Muscle layer of duodenum (tissue), 2 donors: ENCODE measurements around the gene SMDT1.
"Not testable (repeated sequence)": the region's sequence is repeated elsewhere in the genome, so short reads cannot be mapped to it uniquely, and the experiment has no call there.

Source experiments
- H3K27ac ChIP-seq: one replicate; pipeline ENCODE4 v1.7.0; 2013; ENCODE audit warnings: mild to moderate bottlenecking, low read length
- H3K27me3 ChIP-seq: one replicate; pipeline ENCODE4 v1.7.0; 2013; ENCODE audit warnings: low read depth, mild to moderate bottlenecking, control low read depth, low read length
- H3K36me3 ChIP-seq, 2 donors: one replicate each; pipeline ENCODE4 v1.7.0; 2013; ENCODE audit warnings: low read length in 2 of 2, control low read depth in 1 of 2, mild to moderate bottlenecking in 1 of 2; ENCODE audit not compliant: insufficient read depth in 2 of 2, control insufficient read depth in 1 of 2
- H3K4me1 ChIP-seq, 2 donors: one replicate each; pipeline ENCODE4 v1.7.0; 2013; ENCODE audit warnings: low read length in 2 of 2, mild to moderate bottlenecking in 2 of 2, control low read depth in 1 of 2, moderate library complexity in 1 of 2; ENCODE audit not compliant: insufficient read depth in 2 of 2, control insufficient read depth in 1 of 2
- H3K4me3 ChIP-seq, 2 donors: one replicate each; pipeline ENCODE4 v1.7.0; 2013; ENCODE audit warnings: low read length in 2 of 2, low read depth in 1 of 2, mild to moderate bottlenecking in 1 of 2
- H3K9me3 ChIP-seq, 2 donors: one replicate each; pipeline ENCODE4 v1.7.0; 2013; ENCODE audit warnings: low read length in 2 of 2, control low read depth in 1 of 2, mild to moderate bottlenecking in 1 of 2; ENCODE audit not compliant: control insufficient read depth in 1 of 2
- donor health status: healthy.

Gene SMDT1

GRCh38 chr22:42062506-42063170, 16.9 kb upstream of the SMDT1 start:
- Histone ChIP-seq H3K4me3 (no peak overlapping the region), H3K4me1 (no peaks in the 10 kb centered on the region), H3K27ac (no peak overlapping the region), H3K27me3 (no peaks in the 10 kb centered on the region), H3K9me3 (no peaks in the 10 kb centered on the region), H3K36me3 (peaks cover 57 to 80% of the 10 kb centered on the region in 2 donors)

DNA sequence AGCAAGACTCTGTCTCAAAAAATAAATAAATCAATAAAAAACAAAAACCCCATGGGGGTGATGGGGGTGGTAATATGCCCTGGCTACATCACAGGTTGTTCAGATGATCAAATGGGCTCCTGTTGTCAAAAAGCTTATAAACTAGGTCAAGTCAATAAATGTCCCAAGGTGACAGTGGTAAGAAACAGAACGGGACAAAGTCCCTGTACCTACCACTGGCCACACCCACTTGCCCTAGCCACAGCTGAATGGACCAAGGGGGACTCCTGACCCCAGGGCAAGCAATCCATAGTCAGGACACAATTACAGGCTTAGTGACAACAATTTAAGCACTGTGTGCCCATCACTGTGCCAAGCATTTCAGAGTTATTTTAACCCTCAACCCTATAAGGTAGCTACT, 14.9 kb upstream of the SMDT1 start:
- H3K27ac ChIP-seq: no peak overlapping the region
- H3K4me3 ChIP-seq: no peak overlapping the region
- H3K9me3 ChIP-seq: no peaks in the 10 kb centered on the region
- H3K27me3 ChIP-seq: no peaks in the 10 kb centered on the region
- peaks cover under 1 to 1% of the 10 kb centered on the region in 2 donors for H3K4me1 ChIP-seq
- peaks cover 47 to 74% of the 10 kb centered on the region in 2 donors for H3K36me3 ChIP-seq

DNA sequence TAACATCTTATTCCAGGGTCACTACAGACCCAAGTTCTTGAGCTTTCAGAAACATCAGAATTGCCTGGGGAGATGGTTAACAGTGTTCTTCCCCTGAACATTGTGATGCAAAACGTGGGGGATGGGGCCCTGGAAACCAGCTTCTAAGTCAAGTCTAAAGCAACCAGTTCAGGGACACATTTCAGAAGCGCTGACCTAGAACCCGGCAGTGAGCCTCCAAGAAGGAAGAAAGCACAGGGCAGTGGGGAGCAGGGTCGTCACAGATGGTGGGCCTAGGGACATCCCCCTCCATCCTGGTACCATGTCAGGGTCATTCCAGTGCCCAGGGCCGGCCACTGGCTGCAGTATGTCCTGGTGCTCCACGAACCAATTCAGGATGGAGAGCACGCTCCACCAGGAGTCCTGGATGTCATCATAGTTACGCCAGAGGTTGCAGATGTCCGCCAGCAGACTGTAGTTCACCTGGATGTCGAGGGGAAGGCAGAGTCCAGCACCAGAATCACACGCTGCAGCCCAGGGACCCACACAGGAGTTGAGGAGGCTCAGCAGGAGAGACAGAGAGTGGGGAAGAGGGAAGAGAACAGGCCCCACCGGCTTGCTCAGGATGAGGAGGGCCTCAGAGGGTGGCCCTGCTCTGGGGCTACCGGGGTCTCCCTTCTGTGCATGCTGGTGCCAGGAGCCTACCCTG, 13.9 kb upstream of the SMDT1 start:
- Histone ChIP-seq H3K9me3 (no peaks in the 10 kb centered on the region), H3K4me3 (no peak overlapping the region), H3K36me3 (peaks cover 39 to 64% of the 10 kb centered on the region in 2 donors), H3K27me3 (no peaks in the 10 kb centered on the region), H3K4me1 (peaks cover 6 to 8% of the 10 kb centered on the region in 2 donors), H3K27ac (no peak overlapping the region)

- Histone ChIP-seq H3K4me3 (no peak overlapping the region), H3K27me3 (no peaks in the 10 kb centered on the region), H3K4me1 (peaks cover 6 to 10% of the 10 kb centered on the region in 2 donors), H3K36me3 (peaks cover 32 to 58% of the 10 kb centered on the region in 2 donors), H3K9me3 (no peaks in the 10 kb centered on the region), H3K27ac (no peak overlapping the region)
Observed at GRCh38 chr22:42066126-42066761, 13.3 kb upstream of the SMDT1 start.

DNA sequence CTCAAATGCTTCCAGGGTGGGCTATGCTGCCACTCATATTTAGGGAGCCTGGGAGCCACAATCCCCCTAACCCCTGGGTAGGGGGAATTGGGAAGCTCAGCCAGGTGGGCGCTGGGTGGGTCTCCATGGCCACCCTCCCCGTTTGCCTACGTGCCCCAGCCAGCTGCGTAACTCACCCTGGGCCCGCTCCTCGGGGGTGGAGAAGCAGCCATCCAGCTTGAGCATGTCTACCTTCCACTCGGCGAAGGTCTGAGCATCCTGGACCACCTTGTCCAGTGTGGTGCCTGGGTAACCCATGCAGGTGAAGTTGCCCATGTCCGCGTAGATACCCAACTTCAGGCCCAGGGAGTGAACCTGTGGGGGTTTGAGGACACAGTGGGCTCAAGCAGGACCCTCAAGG, 12.6 kb upstream of the SMDT1 start:
- H3K27ac ChIP-seq: no peak overlapping the region
- peaks cover 29 to 51% of the 10 kb centered on the region in 2 donors for H3K36me3 ChIP-seq
- H3K4me1 ChIP-seq: peaks cover 6 to 17% of the 10 kb centered on the region in 2 donors
- no peaks in the 10 kb centered on the region for H3K9me3 ChIP-seq
- no peak overlapping the region for H3K4me3 ChIP-seq
- no peaks in the 10 kb centered on the region for H3K27me3 ChIP-seq

DNA sequence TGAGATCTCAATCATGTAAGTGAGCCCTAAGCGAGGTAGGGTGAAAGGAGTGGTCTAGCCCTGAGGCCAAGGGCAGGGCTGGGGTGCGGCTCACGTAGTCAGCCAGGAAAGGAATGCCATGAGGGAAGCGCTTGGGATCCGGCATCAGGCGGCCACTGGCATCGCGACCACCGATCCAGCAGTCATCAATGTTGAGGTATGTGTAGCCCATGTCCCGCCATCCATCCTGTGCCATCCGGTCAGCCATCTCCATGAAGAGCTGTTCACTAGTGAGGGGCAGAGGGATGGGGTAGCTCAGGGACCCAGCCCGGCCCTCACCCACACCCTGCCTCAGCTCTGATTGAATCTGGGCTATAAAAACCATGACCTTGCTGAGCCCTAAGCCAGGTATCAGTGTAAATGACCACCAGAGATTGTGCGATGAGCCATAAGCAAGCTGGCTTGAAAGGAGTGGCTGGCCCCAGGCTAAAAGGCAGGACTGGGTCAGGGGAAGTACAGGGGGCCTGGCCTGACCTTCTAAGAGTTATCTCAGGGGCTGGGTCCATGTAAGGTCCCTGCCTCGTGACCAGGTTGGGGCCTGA, 11.7 kb upstream of the SMDT1 start:
- no peaks in the 10 kb centered on the region for H3K27me3 ChIP-seq
- H3K27ac ChIP-seq: no peak overlapping the region
- peaks cover 6 to 17% of the 10 kb centered on the region in 2 donors for H3K4me1 ChIP-seq
- H3K4me3 ChIP-seq: no peak overlapping the region
- peaks cover 23 to 43% of the 10 kb centered on the region in 2 donors for H3K36me3 ChIP-seq
- no peaks in the 10 kb centered on the region for H3K9me3 ChIP-seq

GRCh38 chr22:42068291-42068690, 11.2 kb upstream of the SMDT1 start:
- H3K27ac ChIP-seq: no peak overlapping the region
- no peaks in the 10 kb centered on the region for H3K9me3 ChIP-seq
- H3K4me3 ChIP-seq: no peak overlapping the region
- H3K36me3 ChIP-seq: peaks cover 20 to 38% of the 10 kb centered on the region in 2 donors
- H3K4me1 ChIP-seq: peaks cover 6 to 17% of the 10 kb centered on the region in 2 donors
- H3K27me3 ChIP-seq: no peaks in the 10 kb centered on the region

DNA sequence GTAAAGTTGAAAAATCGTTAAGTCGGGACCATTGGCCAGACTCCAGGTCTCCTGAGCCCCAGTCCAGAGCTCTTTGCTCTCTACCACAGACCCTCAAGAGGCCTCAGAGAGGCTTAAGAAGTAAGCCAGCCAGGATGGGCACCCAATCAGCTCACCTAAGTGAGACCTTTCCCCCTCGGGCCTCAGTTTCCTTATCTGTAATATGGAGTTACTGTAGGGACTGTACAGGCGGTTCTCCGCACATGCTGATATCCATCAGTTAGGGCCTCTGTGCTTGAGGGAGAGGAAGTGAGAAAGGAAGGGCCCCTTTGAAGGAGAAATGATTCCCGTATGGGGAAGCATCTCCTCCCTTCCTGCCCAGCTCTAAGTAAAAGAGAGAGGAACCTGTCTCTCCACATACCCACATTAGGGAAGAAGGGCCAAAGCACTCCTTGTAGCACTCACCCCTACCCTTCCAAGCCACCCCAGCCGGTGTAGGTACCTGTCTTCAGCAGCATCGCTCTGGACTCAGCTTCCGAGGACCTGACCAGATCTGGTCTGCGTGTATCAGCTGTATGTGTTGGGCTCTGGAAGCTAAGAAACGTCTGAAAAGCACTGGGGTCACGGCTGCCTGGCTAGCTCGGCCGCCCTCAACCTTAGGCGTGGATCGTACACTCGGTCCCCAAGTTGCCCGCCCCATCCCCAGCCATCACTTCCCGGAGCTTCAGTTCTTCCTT, 9.5 kb upstream of the SMDT1 start:
- peaks cover 6 to 17% of the 10 kb centered on the region in 2 donors for H3K4me1 ChIP-seq
- H3K36me3 ChIP-seq: peaks cover 17 to 34% of the 10 kb centered on the region in 2 donors
- no peaks in the 10 kb centered on the region for H3K9me3 ChIP-seq
- H3K4me3 ChIP-seq: peak overlapping the region; percentile 72 to 77
- H3K27ac ChIP-seq: peak overlapping the region; percentile 86
- no peaks in the 10 kb centered on the region for H3K27me3 ChIP-seq

- peak within 1 kb of the TSS; percentile 72 to 77 for H3K4me3 ChIP-seq
- H3K27me3 ChIP-seq: no peaks in the 10 kb centered on the region
- H3K9me3 ChIP-seq: no peaks in the 10 kb centered on the region
- H3K4me1 ChIP-seq: peaks cover 6 to 17% of the 10 kb centered on the region in 2 donors
- peaks cover 10 to 26% of the 10 kb centered on the region in 2 donors for H3K36me3 ChIP-seq
- H3K27ac ChIP-seq: peak within 1 kb of the TSS; percentile 86
Observed at GRCh38 chr22:42070517-42071422, 8.7 kb upstream of the SMDT1 start, which contains the start of gene NAGA. Gene NAGA, minus strand, starts transcription at chr22:42070812. Its CDS starts 515 bp downstream, at chr22:42070297.

GRCh38 chr22:42071508-42071907, 8.0 kb upstream of the SMDT1 start:
- H3K9me3 ChIP-seq, H3K27me3 ChIP-seq: not testable (repeated sequence)
- Histone ChIP-seq H3K36me3 (peaks cover 6 to 22% of the 10 kb centered on the region in 2 donors), H3K27ac (peak overlapping the region; percentile 86), H3K4me3 (peak overlapping the region; percentile 72 to 77), H3K4me1 (peaks cover 6 to 17% of the 10 kb centered on the region in 2 donors)
